ENCODE data around the gene CDH23. TPM values are rescaled to one million over a fixed set of nuclear protein-coding genes. Genes with fewer than 3 reads are reported as not detected.

The CDH23 gene
- total RNA-seq, 1 experiment from 2014 or later = 0.07 TPM

GRCh38 chr10:71526653-71527052 lies 129.9 kb downstream of the CDH23 start:
- Mint-ChIP-seq H3K27me3 (ENCODE audit: unreplicated experiment) (peaks cover 100% of the 10 kb centered on the region), H3K4me1 (ENCODE audit: low read depth, unreplicated experiment) (no peaks in the 10 kb centered on the region), H3K36me3 (ENCODE audit: insufficient read depth, unreplicated experiment) (no peaks in the 10 kb centered on the region), H3K9me3 (ENCODE audit: low read depth, unreplicated experiment) (no peaks in the 10 kb centered on the region), H3K27ac (ENCODE audit: unreplicated experiment) (no peak overlapping the region), H3K4me3 (ENCODE audit: low read depth, unreplicated experiment) (no peak overlapping the region)
- intact Hi-C loops (cut with micrococcal nuclease; ENCODE audit: unreplicated experiment) = no loop called here
- CTCF ChIA-PET = interaction anchor here (0.7 to 0.9 kb wide), 2 partner anchors 14 to 190 kb away, joined by 3 read pairs; no protein-coding TSS in a partner anchor
- DNase-seq = no peak
- BruUV-seq (replicated peaks) = no TSS peak
- no peak for TF ChIP-seq CTCF (IDR thresholded peaks at IDR 0.05; ENCODE audit: unreplicated experiment)

- CTCF ChIA-PET = interaction anchor here (0.7 to 0.9 kb wide), 2 partner anchors 13 to 189 kb away, joined by 3 read pairs; no protein-coding TSS in a partner anchor
- no peak for DNase-seq
- BruUV-seq (replicated peaks) = no TSS peak
- H3K9me3 Mint-ChIP-seq (ENCODE audit: low read depth, unreplicated experiment) = no peaks in the 10 kb centered on the region
- TF ChIP-seq CTCF (IDR thresholded peaks at IDR 0.05; ENCODE audit: unreplicated experiment) = no peak
- intact Hi-C loops (cut with micrococcal nuclease; ENCODE audit: unreplicated experiment) = no loop called here
- no peak overlapping the region for H3K27ac Mint-ChIP-seq (ENCODE audit: unreplicated experiment)
- H3K27me3 Mint-ChIP-seq (ENCODE audit: unreplicated experiment) = peaks cover 97% of the 10 kb centered on the region
- H3K4me3 Mint-ChIP-seq (ENCODE audit: low read depth, unreplicated experiment) = no peak overlapping the region
- H3K4me1 Mint-ChIP-seq (ENCODE audit: low read depth, unreplicated experiment) = no peaks in the 10 kb centered on the region
- no peaks in the 10 kb centered on the region for H3K36me3 Mint-ChIP-seq (ENCODE audit: insufficient read depth, unreplicated experiment)
These were observed 130.4 kb downstream of the CDH23 start for GRCh38 chr10:71527135-71527534.

- Mint-ChIP-seq H3K27me3 (ENCODE audit: unreplicated experiment) (peaks cover 95% of the 10 kb centered on the region), H3K4me1 (ENCODE audit: low read depth, unreplicated experiment) (no peaks in the 10 kb centered on the region), H3K9me3 (ENCODE audit: low read depth, unreplicated experiment) (no peaks in the 10 kb centered on the region), H3K27ac (ENCODE audit: unreplicated experiment) (no peak overlapping the region), H3K4me3 (ENCODE audit: low read depth, unreplicated experiment) (no peak overlapping the region), H3K36me3 (ENCODE audit: insufficient read depth, unreplicated experiment) (no peaks in the 10 kb centered on the region)
- CTCF ChIA-PET = interaction anchor here (0.9 kb wide), 1 partner anchor 17 kb away, joined by 3 read pairs; no protein-coding TSS in a partner anchor
- DNase-seq = no peak
- intact Hi-C loops (cut with micrococcal nuclease; ENCODE audit: unreplicated experiment) = no loop called here
- no TSS peak for BruUV-seq (replicated peaks)
- TF ChIP-seq CTCF (IDR thresholded peaks at IDR 0.05; ENCODE audit: unreplicated experiment) = no peak
These were observed 131.9 kb downstream of the CDH23 start for GRCh38 chr10:71528371-71529206.

GRCh38 chr10:71529207-71529827 lies 132.6 kb downstream of the CDH23 start:
- no peak overlapping the region for H3K4me3 Mint-ChIP-seq (ENCODE audit: low read depth, unreplicated experiment)
- H3K27ac Mint-ChIP-seq (ENCODE audit: unreplicated experiment) = no peak overlapping the region
- intact Hi-C loops (cut with micrococcal nuclease; ENCODE audit: unreplicated experiment) = no loop called here
- H3K36me3 Mint-ChIP-seq (ENCODE audit: insufficient read depth, unreplicated experiment) = no peaks in the 10 kb centered on the region
- no peaks in the 10 kb centered on the region for H3K4me1 Mint-ChIP-seq (ENCODE audit: low read depth, unreplicated experiment)
- TF ChIP-seq CTCF (IDR thresholded peaks at IDR 0.05; ENCODE audit: unreplicated experiment) = no peak
- no peak for DNase-seq
- no peaks in the 10 kb centered on the region for H3K9me3 Mint-ChIP-seq (ENCODE audit: low read depth, unreplicated experiment)
- CTCF ChIA-PET = interaction anchor here (0.9 kb wide), 1 partner anchor 17 kb away, joined by 3 read pairs; no protein-coding TSS in a partner anchor
- H3K27me3 Mint-ChIP-seq (ENCODE audit: unreplicated experiment) = peaks cover 95% of the 10 kb centered on the region
- BruUV-seq (replicated peaks) = no TSS peak
